GM19043 (cell line): ENCODE data around the gene IER2.

Source experiments
- ATAC-seq: cut with Tn5 transposase; IDR thresholded peaks from one replicate; pipeline ENCODE4 v1.9.1; 2021; ENCODE audit warnings: low read depth; ENCODE audit not compliant: unreplicated experiment

IER2 gene

DNA sequence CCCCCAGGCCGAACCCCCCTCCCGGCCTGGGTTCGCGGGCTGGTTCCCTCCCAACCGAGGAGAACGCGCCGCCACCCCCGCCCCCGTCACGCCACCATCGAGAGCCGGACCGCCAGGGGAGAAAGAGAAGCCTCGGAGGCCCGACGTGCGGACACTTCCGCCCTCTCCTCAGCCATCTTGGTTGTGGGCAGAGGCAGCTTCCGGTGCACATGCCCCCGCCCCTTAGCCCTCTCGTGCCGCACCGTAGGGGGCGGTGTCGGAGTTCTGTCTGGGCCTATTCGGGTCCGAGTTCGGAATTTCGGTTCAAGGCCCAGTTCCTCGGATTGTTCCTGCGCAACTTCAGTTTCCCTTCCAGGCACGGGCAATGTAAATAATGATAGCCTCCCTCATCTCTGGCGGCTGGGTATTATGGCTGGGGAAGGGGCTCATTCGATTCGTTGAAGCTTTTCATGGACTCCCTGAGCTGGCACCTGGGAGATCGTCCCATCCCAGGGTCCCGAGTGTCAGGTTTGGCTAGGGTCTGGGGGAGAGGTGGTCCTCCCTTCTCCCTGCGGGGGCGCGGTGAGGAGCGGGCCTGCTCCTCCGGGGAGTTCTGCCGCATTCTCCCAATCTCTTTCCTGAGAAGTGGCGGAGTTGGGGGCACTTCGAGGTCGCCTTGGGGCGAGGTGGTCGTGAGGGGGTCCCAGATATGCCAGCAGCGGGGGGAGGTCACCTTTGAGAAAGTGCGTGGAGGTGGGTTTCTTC is at the start of gene IER2, which contains the start of gene STX10:
TSS of gene IER2 (plus strand) at position 225 of the 744 bp plus-strand sequence. CDS start 2,776 bp downstream, outside the sequence.
TSS of gene STX10 (minus strand) at position 189 of the 744 bp plus-strand sequence. CDS start 202 bp downstream, outside the sequence.
- ATAC-seq, result no peak

- no peak for ATAC-seq
These were observed 49.2 kb upstream of the IER2 start for GRCh38 chr19:13100841-13101589.

DNA sequence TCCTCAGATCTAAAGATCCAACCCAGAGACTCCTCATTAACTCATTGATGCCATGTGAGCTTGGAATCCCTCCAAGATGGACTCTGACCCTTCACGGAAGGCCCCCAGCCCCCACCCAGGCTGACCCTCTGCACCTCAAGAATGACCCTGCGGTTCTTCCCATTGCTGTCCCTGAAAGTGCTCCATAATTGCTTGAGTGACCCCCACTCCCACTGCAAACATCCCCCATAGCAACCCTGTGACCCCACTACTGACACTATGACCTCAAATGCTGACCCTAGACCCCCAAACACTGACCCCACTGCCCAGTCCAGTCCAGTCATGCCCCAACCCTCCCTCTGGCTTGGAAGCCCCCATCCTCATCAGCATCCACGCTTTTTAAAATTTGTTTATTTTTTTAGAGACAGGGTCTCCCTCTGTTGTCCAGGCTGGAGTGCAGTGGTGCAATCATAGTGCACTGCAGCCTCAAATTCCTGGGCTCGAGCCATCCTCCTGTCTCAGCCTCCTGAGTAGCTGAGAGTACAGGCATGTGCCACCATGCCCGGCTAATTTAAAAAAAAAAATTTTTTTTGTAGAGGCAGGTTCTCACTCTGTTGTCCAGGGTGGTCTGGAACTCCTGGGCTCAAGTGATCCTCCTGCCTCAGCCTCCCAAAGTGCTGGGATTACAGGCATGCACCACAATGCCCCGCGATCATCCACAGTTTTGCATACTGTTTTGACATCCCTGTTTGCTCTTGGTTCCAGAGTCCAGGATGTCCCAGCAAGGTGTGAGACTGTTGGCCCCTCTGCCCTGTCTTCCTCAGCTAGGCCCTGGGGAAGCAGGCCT is 48.4 kb upstream of the IER2 start:
- ATAC-seq, result no peak

DNA sequence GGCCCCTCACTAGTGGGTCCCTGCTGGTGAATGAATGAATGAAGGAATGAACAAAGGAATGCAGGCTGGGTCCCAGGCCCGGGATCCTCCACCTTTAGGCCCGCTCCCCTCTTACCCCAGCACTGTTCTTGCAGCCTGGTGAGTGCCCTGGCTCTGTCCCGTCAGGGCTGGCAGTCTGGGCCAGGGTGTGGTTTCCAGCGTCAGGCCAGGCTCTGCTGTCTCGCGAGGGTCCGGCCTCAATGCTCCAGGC is 47.9 kb upstream of the IER2 start:
- no peak for ATAC-seq

DNA sequence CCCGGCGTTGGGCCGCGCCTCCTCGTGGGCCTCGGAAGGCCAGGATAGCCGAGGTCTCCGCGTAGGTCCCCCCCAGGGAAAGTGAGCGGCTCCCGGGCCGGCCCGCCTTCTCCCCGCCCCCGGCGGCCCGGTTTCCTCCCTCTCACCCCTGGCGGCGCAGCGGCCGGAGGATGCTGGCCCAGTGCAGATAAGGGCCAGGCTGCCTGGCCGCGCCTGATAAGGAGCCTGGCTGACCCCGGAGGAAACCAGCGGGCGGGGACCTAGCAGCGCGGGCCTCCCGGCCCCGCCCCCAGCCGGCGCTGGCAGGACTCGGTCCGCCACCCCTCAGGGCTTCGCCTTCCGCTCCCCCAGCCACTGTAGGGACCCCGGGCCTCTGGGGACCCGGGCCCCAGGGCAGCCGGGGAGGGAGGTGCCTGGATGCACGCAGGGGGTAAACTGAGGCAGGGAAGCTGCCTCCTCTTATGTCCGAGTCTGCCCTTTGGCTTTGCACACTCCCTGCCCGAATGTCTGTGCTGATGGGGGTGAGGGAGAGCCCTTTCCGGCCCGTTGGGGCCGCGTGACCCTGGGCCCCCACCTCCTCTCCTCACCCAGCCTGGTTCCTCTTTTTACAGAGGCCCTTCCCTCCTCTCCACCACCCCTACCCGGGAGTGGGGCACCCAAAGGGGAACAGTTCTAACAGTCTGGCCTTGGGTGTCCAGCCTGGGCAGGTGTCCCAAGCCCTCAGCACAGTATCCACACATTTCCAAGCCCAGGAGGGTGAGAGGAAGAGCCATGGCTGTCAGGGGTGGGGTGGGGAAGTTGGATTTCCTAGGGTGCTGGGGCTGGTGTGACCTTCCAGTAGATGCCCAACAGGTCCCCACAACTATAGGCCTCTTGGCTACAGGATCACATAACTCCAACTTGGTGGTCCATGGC is 47.3 kb upstream of the IER2 start, which contains the start of gene LYL1:
TSS of gene LYL1 (minus strand) at position 193 of the 915 bp plus-strand sequence. CDS start 1,687 bp downstream, outside the sequence.
- ATAC-seq, result peak; percentile 37

DNA sequence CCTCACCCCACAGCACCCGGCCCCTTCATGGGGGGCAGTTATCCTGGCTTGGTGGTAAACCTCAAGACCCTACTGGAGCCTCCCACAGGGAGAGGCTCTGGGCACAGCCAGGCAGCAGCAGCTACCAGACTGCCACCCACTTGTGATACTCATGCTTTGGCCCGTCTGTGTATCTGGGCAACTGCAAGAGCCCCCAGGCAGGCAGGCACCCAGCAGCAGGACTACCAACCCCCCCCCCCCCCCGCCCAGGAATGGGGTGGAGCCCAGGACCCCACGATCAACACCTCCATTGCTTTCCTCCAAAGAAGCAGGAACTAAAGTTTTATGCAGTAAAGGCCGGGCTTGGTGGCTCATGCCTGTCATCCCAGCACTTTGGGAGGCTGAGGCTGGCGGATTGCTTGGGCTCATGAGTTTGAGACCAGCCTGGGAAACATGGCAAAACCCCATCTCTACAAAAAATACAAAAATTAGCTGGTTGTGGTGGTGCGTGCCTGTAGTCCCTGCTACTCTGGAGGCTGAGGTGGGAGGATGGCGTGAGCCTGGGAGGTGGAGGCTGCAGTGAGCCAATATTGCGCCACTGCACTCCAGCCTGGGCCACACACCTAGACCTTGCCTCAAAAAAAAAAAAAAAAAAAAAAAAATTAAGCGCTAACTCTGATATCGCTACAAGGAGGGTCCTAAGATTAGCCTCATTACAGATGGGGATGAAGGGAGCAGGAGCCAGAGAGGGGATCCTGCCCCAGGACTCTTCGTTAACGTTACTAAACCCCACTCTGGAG is 46.4 kb upstream of the IER2 start:
- no peak for ATAC-seq

DNA sequence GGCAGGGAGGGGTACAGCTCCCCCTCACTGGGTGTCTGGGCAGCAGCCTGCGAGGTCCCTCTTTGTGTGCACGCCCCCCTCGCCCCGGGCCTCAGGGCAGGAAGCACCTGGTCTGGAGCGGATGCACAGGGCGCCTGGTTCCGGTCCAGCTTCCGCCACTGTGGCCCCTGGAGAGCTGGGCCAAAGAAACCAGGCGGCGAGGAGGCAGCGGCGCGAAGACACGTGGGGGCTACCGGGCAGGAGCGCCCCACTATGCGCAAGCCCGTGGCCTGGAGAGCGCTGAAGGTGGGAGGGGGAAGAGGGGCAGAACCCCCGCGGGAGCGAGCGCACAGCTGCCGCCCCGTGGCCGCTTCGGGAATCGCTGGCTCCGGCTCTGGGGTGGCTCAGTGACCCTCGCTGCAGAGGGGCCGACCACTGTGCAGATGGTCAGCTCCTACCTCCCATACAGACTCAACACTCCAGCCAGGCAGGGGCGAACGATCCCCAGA is 45.8 kb upstream of the IER2 start:
- peak; percentile 37 for ATAC-seq

GRCh38 chr19:13104848-13105711 is 45.1 kb upstream of the IER2 start:
- no peak for ATAC-seq

- ATAC-seq, result no peak
These were observed 40.7 kb upstream of the IER2 start for GRCh38 chr19:13109361-13110098.

DNA sequence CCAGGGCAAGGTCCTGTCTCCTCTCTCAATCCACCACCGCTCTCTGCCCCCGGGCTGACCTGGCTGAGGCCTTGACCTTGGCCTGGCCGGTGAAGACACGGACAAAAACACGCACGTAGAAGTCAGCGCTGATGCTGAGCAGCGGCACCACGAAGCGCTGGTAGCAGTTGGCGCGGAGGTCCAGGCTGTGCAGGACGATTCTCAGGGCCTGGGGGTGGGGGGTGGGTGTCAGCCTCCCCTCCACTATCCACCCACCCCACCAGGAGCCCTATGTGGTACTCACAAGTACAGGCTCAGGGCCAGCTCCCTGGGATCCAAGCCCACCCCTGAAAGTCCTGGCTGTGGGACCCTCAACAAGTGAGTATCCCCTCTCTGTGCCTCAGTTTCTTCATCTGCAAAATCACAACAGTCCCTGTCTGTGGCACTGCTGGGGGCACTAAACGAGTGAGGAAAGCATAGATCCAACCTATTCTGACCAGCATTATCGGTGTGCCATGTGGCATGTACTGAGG is 40.1 kb upstream of the IER2 start:
- no peak for ATAC-seq

DNA sequence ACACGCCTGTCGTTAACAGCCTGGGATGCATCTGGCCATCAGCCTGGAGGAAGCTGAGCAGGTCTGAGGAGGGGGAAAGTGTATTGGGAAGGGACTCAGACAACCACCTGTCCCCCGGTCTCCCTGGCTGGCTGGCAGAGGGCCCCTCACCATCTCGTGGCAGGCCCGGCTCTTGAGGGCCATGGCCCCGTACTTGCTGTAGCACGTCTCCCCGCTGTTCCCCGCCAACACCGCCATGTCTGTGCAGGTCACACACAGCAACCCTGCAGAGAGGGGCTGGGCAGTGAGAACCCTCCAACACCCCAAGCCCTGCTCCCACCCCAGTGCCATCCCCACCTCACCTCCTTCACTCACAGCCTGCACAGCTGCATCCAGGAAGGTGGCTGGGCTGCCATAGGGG is 37.7 kb upstream of the IER2 start:
- no peak for ATAC-seq

- ATAC-seq, result no peak
These were observed 34.3 kb upstream of the IER2 start for GRCh38 chr19:13115936-13116281.

DNA sequence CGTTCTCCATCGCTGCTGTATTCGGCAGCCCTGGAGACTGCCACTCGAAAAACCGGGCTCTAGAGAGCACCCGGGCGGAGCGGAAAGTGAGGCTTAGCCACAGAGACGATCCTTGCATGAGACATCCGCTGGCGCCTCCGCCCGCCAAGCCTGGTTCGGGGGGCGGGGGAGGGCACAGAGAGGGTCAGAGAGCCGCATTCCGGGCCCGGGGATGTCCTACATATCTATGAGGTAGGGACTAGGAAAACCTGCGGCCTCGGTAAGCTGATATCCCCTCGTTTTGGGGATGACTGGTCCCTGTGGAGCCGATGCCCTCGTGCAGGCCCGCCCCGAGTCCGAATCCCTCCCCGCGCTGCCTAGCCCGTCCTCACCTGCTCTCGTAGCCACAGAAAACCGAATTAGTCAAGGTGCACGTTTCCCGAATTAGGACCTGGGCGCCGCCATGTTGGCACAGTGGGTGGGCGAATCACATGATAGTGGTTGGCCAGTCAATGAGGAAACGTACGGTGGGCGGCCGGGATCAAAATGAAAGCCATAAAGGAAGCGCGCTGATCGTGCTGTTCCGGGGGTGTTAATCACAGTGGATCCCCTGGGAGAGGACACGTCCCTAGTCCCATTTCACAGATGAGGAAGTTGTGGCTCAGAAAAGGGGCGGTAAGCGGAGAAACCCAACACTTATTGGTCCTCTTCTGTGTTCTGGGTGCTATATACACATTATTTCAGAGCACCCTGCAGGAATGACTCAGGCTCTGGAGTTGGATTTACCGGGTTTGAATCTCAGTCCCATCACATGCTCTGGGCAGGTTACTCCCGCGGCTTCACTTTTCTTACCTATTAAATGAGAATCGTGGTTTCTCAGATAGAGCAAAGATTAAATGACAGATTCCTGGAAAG is 33.7 kb upstream of the IER2 start, which contains the start of gene TRMT1:
TSS of gene TRMT1 (minus strand) at position 459 of the 894 bp plus-strand sequence. CDS start at position 118, 341 bp downstream.
- peak; percentile 51 for ATAC-seq

DNA sequence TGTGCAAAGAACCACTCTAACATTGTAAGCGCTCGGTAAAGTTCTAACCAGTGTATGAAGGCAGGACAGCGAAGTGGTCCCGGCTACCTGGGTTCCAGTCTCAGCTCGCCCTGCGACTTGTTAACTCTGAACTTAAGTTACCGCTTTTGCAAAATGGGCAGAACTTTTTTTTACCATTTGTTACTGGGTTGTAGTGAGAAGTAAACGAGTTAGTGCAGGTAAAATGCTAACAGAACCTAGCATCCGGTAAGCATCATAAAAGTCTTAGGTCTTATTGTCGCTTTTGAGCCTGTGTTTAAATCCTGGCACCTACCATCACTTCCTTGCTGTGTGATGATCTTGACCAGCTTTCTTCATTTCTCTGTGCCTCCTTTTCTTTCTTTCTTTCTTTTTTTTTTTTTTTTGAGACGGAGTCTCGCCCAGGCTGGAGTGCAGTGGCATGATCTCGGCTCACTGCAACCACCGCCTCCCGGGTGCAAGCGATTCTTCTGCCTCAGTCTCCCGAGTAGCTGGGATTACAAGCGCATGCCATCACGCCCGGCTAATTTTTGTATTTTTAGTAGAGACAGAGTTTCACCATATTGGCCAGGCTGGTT is 32.9 kb upstream of the IER2 start:
- no peak for ATAC-seq

DNA sequence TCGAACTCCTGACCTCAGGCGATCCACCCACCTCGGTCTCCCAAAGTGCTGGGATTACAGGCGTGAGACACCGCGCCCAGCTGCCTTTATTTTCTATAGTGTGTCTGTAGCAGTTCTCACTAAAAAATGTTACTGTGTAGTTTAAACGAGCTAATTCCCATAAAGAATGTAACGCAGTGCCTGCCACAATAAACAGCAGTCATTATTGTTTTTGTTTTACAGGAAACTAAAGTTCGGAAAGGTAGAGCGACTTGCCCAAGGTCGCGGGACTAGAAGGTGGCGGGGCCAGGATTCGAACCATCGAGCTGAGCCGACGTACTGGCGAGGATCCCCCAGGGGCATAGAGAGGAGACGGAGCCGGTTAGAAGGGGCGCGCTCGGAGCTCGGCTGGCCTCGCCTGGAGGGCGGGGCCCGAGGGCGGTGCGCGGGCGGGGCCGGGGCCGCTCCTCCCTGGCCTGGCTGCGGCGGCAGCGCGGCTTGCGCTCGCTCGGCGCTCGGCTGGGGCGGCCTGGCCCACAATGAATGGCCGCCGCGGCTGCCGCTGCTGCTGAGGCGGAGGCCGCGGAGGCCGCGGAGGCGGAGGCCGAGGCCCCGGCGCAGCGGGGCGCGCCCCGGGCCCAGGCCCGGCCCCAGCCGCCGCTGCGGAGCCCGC is 32.3 kb upstream of the IER2 start, which contains the start of gene NACC1:
TSS of gene NACC1 (plus strand) at position 493 of the 652 bp plus-strand sequence. CDS start 16,944 bp downstream, outside the sequence.
- peak; percentile 52 for ATAC-seq
